A549 (cell line): ENCODE results near the gene ITGAX. TPM values are rescaled to one million over a fixed set of nuclear protein-coding genes. Genes with fewer than 3 reads are reported as not detected.

Experiments used
- ATAC-seq, 2 experiments: fragments of 200-7000 bp in 1 of 2; fragments of >200 bp in 1 of 2; cut with Nextera tagmentation in 1 of 2; cut with Tn5 transposase in 1 of 2; 3 replicates each; pipeline versions ENCODE4 v1.8.0 to v1.9.1; 2018 to 2020; ENCODE audit warnings: mild to moderate bottlenecking in 1 of 2, moderate library complexity in 1 of 2
- CTCF ChIA-PET: fragments of 300-600 bp; sonication (Branson Sonifier 250); formaldehyde crosslinking; extraction: SDS; loops from one replicate; lab custom pipeline; 2021; ENCODE audit warnings: antibody characterized with exemption, inconsistent platforms; lab: Yijun Ruan, JAX
- POLR2A ChIA-PET: fragments of 350-600 bp; formaldehyde crosslinking; extraction: SDS; loops from one replicate; lab custom pipeline; 2021; ENCODE audit warnings: antibody characterized with exemption, inconsistent platforms; lab: Yijun Ruan, JAX
- DNase-seq, 2 experiments: peaks; one replicate each; pipeline versions ENCODE4 v3.0.0 to v3.0.0-alpha.2; 2011 to 2016; ENCODE audit warnings: low read depth in 1 of 2, low spot score in 1 of 2
- FAIRE-seq: peaks from 2 replicates; lab custom pipeline; 2011; peaks lifted over from hg19 to GRCh38; lab: Jason Lieb, UNC
- H3K27ac ChIP-seq, 2 experiments: fragments of >200 bp; sonication (Bioruptor Twin); formaldehyde crosslinking; 3 replicates each; pipeline ENCODE4 v1.5.1; 2016 to 2017
- H3K4me1 ChIP-seq: fragments of >200 bp; sonication (Bioruptor Twin); formaldehyde crosslinking; 3 replicates; pipeline ENCODE4 v1.6.1; 2016
- H3K4me2 ChIP-seq: fragments of >200 bp; sonication (Bioruptor Twin); formaldehyde crosslinking; 3 replicates; pipeline ENCODE4 v1.6.1; 2016
- H3K4me3 ChIP-seq: fragments of >200 bp; sonication (Bioruptor Twin); formaldehyde crosslinking; 3 replicates; pipeline ENCODE4 v1.5.1; 2016
- H3K9me3 ChIP-seq: fragments of >200 bp; sonication (Bioruptor Twin); formaldehyde crosslinking; 3 replicates; pipeline ENCODE4 v1.6.1; 2016
- ATOH8 ChIP-seq: fragments of 250-450 bp; sonication (Bioruptor Pico); IDR thresholded peaks from 2 replicates; pipeline ENCODE4 v1.5.0; 2020; ENCODE audit warnings: low read depth, mild to moderate bottlenecking, moderate library complexity
- CBX8 ChIP-seq: fragments of 200-600 bp; sonication (generic); IDR thresholded peaks from 2 replicates; pipeline ENCODE4 v1.6.1; 2016
- E2F6 ChIP-seq: IDR thresholded peaks from 2 replicates; pipeline ENCODE4 v1.6.1; 2012; ENCODE audit warnings: low read depth, borderline replicate concordance
- FOXS1 ChIP-seq: fragments of 250-450 bp; sonication (Bioruptor Pico); IDR thresholded peaks from 2 replicates; pipeline ENCODE4 v1.5.0; 2020; ENCODE audit warnings: mild to moderate bottlenecking, moderate library complexity
- HEYL ChIP-seq: fragments of 250-450 bp; sonication (Bioruptor Pico); IDR thresholded peaks from 2 replicates; pipeline ENCODE4 v1.8.0; 2021; ENCODE audit warnings: mild to moderate bottlenecking, moderate library complexity
- HMGXB4 ChIP-seq: fragments of 250-450 bp; sonication (Bioruptor Pico); IDR thresholded peaks from 2 replicates; pipeline ENCODE4 v1.5.0; 2021; ENCODE audit warnings: mild to moderate bottlenecking, moderate library complexity, borderline replicate concordance
- HOXB5 ChIP-seq: fragments of 250-450 bp; sonication (Bioruptor Pico); IDR thresholded peaks from 2 replicates; pipeline ENCODE4 v1.5.0; 2020; ENCODE audit warnings: mild to moderate bottlenecking, moderate library complexity
- KDM5A ChIP-seq: fragments of 200-600 bp; sonication (generic); IDR thresholded peaks from 2 replicates; pipeline ENCODE4 v1.6.1; 2016; ENCODE audit warnings: antibody characterized with exemption, mild to moderate bottlenecking
- NFE2L2 ChIP-seq: fragments of 150-350 bp; conservative IDR thresholded peaks from 2 replicates; pipeline ENCODE4 v1.6.1; 2014; ENCODE audit warnings: low read length
- NR3C1 ChIP-seq: fragments of >200 bp; sonication (Bioruptor Twin); formaldehyde crosslinking; IDR thresholded peaks from 3 replicates; pipeline ENCODE4 v1.6.1; 2017
- POLR2A ChIP-seq: IDR thresholded peaks from 2 replicates; pipeline ENCODE4 v1.6.1; 2012; ENCODE audit warnings: mild to moderate bottlenecking, low read length
- RFX5 ChIP-seq: fragments of 450-650 bp; IDR thresholded peaks from 2 replicates; pipeline ENCODE4 v1.7.1; 2014; ENCODE audit warnings: antibody characterized with exemption, mild to moderate bottlenecking, moderate library complexity
- RNF2 ChIP-seq: fragments of 200-600 bp; sonication (generic); IDR thresholded peaks from 2 replicates; pipeline ENCODE4 v1.6.1; 2016; ENCODE audit warnings: low read depth, mild to moderate bottlenecking, antibody characterized with exemption, moderate library complexity, borderline replicate concordance
- TP53 ChIP-seq: fragments of 250-450 bp; sonication (Bioruptor Pico); IDR thresholded peaks from 2 replicates; pipeline ENCODE4 v1.5.0; 2021; ENCODE audit warnings: mild to moderate bottlenecking, moderate library complexity
- ZC3H11A ChIP-seq: fragments of 450-650 bp; IDR thresholded peaks from 2 replicates; pipeline ENCODE4 v1.6.1; 2014; ENCODE audit warnings: antibody characterized with exemption, mild to moderate bottlenecking
- WGBS: methylation state at CpG from one replicate; pipeline ENCODE4 v1.1.6; 2017; ENCODE audit errors: missing lambda C conversion rate; 5-methylcytosine and 5-hydroxymethylcytosine counted together
- polyA plus RNA-seq, 4 experiments: library from polyadenylated mRNA; depleted of rRNA in 3 of 4; stranded (reverse); fragments of >200 nt; fragmentation: RNase III in 1 of 4; extraction: RNeasy Plus Mini Kit Qiagen cat#74134 plus additional on column Dnase treatment in 1 of 4; gene quantifications; 2 replicates in 3 of 4; 3 replicates in 1 of 4; pipeline ENCODE4 v1.2.3, GENCODE V29; 2011 to 2017
- TF ChIP-seq, protein P1 (sequence below): IDR thresholded peaks from 2 replicates; pipeline ENCODE4 v1.6.1; 2012
- TF ChIP-seq, protein P2 (sequence below): fragments of >200 bp; sonication (Bioruptor Twin); formaldehyde crosslinking; IDR thresholded peaks from 3 replicates; pipeline ENCODE4 v1.5.1; 2016

ITGAX gene
- polyA plus RNA-seq, 2 of the 4 experiments (the other 2 are of a cell fraction) = 0.49 to 0.87 TPM

GRCh38 chr16:31427441-31428278 lies 72.7 kb downstream of the ITGAX start:
- ATAC-seq (no peak), DNase-seq (no peak), FAIRE-seq (no peak)
- H3K9me3 ChIP-seq = peaks cover 4% of the 10 kb centered on the region; the same call in 2 of the 3 replicates
- 75% methylated on average over 75 of the region's 83 CpGs for WGBS
- no peak overlapping the region for H3K27ac ChIP-seq
- TF ChIP-seq TP53 (CRISPR knock-in tag) = no peak
- TF ChIP-seq, protein P1, sequence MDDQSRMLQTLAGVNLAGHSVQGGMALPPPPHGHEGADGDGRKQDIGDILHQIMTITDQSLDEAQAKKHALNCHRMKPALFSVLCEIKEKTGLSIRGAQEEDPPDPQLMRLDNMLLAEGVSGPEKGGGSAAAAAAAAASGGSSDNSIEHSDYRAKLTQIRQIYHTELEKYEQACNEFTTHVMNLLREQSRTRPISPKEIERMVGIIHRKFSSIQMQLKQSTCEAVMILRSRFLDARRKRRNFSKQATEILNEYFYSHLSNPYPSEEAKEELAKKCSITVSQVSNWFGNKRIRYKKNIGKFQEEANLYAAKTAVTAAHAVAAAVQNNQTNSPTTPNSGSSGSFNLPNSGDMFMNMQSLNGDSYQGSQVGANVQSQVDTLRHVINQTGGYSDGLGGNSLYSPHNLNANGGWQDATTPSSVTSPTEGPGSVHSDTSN = no peak
- TF ChIP-seq FOXS1 (CRISPR knock-in tag) = no peak
- TF ChIP-seq HMGXB4 (CRISPR knock-in tag) = no peak
- no peak for TF ChIP-seq NFE2L2
- no peak for TF ChIP-seq NR3C1
- TF ChIP-seq E2F6 = no peak
- no peak for TF ChIP-seq ZC3H11A
- no peak for TF ChIP-seq RNF2
- no peaks in the 10 kb centered on the region for H3K4me1 ChIP-seq
- H3K4me3 ChIP-seq = no peak overlapping the region
- no peak overlapping the region for H3K4me2 ChIP-seq
- ChIA-PET POLR2A (no interaction called here), CTCF (interaction anchor here (4.8 kb wide), 1 partner anchor 16 kb away, joined by 33 read pairs; the partner anchor contains the start of gene ZNF843)

GRCh38 chr16:31428279-31428597 lies 73.3 kb downstream of the ITGAX start, which contains the start of gene COX6A2:
COX6A2 (minus strand) TSS chr16:31428360; CDS start chr16:31428325, 35 bp downstream.
- DNase-seq (no peak), ATAC-seq (no peak), FAIRE-seq (no peak)
- Histone ChIP-seq H3K27ac (no peak within 1 kb of the TSS), H3K4me1 (no peaks in the 10 kb centered on the region), H3K4me2 (no peak within 1 kb of the TSS), H3K9me3 (peaks cover under 1% of the 10 kb centered on the region; the same call in 2 of the 3 replicates), H3K4me3 (no peak within 1 kb of the TSS)
- TF ChIP-seq, protein P2, sequence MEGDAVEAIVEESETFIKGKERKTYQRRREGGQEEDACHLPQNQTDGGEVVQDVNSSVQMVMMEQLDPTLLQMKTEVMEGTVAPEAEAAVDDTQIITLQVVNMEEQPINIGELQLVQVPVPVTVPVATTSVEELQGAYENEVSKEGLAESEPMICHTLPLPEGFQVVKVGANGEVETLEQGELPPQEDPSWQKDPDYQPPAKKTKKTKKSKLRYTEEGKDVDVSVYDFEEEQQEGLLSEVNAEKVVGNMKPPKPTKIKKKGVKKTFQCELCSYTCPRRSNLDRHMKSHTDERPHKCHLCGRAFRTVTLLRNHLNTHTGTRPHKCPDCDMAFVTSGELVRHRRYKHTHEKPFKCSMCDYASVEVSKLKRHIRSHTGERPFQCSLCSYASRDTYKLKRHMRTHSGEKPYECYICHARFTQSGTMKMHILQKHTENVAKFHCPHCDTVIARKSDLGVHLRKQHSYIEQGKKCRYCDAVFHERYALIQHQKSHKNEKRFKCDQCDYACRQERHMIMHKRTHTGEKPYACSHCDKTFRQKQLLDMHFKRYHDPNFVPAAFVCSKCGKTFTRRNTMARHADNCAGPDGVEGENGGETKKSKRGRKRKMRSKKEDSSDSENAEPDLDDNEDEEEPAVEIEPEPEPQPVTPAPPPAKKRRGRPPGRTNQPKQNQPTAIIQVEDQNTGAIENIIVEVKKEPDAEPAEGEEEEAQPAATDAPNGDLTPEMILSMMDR = no peak
- TF ChIP-seq RFX5 (no peak), HEYL (CRISPR knock-in tag) (no peak), HOXB5 (CRISPR knock-in tag) (no peak), KDM5A (no peak), CBX8 (no peak), ATOH8 (CRISPR knock-in tag) (no peak), POLR2A (no peak), HMGXB4 (CRISPR knock-in tag) (no peak)
- ChIA-PET POLR2A (no interaction called here), CTCF (interaction anchor here (1.1 to 4.8 kb wide), 3 partner anchors 15 to 31 kb away, joined by 3 to 33 read pairs (median 4); partner anchors contain the start of genes ARMC5 and ZNF843)
- WGBS = 84% methylated on average over 7 of the region's 7 CpGs
